ENCODE results near the gene F8.
"Not testable (repeated sequence)": the region's sequence is repeated elsewhere in the genome, so short reads cannot be mapped to it uniquely, and the experiment has no call there.

Gene F8

DNA sequence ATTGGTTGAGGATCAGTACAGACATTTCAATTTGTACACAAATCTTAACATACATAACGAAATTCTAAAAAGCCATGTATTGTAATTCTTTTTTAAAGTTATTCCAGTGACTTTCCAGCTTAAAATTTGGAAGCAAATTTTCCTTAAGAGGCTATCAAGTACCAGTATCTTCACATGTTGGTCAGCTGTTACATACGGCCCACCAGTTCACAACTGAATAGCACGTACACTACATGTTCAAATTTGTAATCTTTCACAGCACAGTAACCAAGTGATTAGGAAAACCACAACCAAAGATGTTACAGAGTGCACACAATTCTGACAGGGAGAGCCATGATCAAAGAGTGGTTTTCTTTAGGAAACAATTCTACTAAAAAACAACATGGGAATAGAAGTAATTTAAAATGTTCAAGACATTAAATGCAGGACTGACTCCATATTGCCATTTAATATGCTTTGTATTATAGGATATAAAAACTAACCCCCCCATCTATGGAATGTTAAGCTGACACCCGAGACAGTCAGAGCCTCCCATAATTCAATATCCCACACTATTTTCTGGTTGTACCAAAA, 206.1 kb downstream of the F8 start:
- not testable (repeated sequence) for DNase-seq (ENCODE audit: low read depth, low spot score)

GRCh38 chrX:154815274-154815818, 207.2 kb downstream of the F8 start:
- no peak for DNase-seq (ENCODE audit: low read depth, low spot score)

DNA sequence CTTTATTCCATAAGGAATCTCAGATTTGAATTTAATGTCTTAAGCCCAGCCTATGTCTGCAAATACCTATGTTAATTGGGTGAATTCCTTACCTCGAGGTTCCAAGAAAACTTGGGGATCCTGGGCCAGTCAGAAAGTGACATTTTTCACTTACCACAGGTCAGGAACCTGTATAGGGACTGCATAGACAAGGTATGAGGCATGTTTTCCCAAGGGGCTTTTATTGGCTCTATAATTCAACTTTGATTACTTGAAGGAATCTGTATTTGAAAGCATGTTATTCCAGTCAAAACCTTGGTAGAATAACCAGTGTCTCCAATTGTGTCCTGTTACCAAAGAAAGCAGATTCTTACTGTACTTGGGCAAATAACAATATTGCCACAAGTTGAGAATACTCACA, 208.7 kb downstream of the F8 start:
- DNase-seq (ENCODE audit: low read depth, low spot score): no peak

DNA sequence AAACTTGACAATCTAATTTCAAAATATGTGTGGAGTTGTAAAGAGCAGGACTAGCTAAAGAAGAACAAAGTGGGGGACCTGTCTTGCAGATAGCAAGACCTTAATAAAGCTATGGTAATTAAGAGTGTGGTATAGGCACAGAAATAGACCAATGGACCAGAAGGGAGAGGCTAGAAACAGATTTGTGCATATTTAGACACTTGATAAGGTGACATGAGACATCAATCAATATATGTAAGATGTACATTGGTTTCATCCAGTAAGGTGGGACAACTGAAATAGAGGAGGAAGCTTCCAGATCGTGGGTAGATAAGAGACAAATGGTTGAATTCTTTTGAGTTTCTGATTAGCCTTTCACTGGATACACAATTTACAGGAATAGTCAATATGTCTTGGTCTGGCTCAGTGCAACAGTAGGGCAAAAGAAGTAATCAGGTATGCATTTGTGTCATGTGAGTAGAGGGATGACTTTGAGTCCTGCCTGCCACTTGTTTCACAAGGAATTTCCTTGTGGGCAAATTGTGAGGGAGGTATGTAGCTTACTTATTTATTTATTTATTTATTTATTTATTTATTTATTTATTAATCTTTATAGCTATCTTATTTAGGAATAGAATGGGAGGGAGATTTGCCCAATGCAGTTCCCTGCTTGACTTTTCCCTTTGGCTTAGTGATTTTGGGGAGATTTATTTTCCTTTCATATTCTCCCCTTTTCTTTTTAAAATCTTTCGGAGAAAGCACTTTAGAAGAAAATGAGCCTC, 210.0 kb downstream of the F8 start:
- no peak for DNase-seq (ENCODE audit: low read depth, low spot score)

- DNase-seq (ENCODE audit: low read depth, low spot score): no peak
Measured at GRCh38 chrX:154809939-154810665, 212.4 kb downstream of the F8 start.

DNA sequence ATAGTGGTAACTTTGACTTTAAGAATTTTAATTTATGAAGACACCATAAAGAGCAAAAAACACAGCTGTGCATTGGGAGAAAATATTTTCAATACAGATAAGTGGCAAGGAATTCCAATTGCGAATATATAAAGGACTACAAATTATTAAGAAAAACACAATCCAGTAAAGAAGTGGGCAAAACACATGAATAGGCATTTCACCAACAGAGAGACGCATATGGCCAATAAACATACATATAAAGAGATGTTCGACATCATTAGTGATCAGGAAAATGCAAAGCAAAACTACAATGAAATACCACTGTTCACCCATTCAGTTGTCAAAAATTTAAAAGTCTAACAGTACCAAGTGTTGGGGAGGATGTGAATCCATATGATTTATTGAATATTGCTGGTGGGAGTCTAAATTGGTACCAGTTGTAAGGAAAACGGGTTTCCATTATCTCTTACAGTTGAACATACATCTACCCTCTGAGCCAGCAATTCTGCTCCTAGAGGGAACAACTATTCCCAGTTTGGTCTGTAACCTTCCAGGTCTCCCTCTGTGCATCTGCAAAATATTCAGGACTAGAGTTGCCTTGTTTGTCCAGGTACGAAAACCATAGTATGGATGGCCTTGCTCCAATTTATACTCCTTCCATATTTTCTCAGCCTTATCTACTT, 215.6 kb downstream of the F8 start:
- no peak for DNase-seq (ENCODE audit: low read depth, low spot score)

GRCh38 chrX:154805696-154806091, 216.8 kb downstream of the F8 start:
- no peak for DNase-seq (ENCODE audit: low read depth, low spot score)

DNA sequence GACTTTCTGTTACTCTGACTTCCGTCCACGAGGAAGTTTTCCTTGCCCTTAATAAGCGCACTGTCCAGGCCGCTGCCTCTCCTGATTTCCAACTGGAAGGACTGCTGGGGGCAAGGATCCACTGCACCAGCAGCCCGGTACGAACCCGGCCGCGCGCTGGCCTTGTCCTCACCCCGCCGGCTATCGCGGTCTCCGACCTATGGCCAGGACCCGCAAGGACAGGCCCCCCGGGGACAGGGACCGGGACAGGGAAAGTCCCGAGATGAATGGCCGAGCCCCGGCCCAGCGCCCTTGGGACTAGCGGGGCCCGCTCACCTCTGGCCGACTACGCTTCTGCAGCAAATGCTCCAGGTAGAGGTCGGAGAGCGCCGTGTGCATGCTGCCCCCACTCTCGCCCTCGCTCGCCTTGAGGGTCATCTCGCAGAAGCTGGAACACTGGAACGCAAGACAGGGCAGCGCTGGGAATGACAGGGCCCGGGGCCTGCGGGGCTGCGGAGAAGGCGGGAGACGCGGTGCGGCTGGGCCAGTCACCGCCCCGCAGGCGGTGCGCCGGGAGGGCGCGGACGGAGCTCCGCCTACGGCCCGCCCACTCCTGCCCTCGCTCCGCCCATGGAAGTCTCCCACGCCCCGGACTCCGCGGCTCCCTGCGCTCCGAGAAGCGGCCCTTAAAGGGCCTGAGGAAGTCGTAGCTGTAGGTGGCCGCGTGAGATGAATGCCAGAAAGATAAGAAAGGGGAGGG, 217.4 kb downstream of the F8 start, which contains the start of gene MPP1:
Gene MPP1 (minus strand): TSS at position 529 of the 739 bp plus-strand sequence. CDS start 112 bp downstream, at position 417.
- no peak for DNase-seq (ENCODE audit: low read depth, low spot score)

DNA sequence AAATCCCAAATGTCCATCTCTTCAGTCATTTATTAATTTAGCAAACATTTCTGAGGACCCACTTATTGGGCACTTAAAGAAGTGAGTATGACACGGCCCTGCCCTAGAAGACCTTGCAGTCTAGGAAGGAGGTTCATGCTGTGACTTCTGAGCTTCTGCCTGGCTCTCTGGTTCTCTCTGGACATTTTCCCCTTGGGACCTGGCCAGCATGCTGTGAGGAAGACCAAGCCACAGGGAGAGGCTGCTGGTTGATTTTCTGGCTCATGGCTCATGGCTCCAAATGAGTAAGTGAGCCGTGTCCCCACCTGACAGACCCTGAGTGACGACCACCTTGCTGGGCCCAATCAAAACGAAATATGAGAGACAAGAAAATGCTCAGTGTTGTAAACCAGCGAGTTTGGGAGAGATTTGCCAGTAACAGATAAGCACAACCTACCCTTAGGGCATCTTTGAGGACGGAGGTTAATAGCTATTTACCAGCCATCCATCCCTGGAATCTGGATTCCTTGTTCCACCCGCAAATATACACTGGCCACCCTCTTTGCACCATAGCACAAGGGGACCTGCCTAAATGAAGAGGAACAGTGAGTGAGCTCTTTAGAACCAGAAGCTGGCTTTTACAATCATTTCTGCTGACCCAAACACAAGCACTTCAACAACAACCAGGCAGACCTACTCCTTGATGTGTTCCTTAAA, 218.1 kb downstream of the F8 start:
- DNase-seq (ENCODE audit: low read depth, low spot score): no peak

DNA sequence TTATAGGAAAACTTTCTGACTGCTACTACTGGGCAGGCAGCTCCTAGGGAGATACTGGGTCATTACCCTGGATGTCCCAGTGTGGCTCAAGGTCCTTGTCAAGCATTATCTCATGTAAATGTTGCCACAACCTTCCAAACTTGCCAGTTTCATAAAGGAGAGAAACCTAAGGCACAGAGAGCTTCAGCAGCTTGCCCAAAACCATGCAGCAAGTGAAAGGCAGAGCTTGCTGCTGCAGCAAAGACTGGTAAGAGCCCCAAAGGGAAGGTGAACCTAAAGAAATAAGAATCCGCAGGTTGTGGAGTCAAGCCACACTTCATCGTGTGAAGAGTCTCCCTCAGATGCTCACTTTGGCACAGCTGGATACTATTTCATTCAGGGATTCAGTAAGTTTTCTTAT, 219.6 kb downstream of the F8 start:
- no peak for DNase-seq (ENCODE audit: low read depth, low spot score)

- no peak for DNase-seq (ENCODE audit: low read depth, low spot score)
Measured at GRCh38 chrX:154800478-154801210, 221.9 kb downstream of the F8 start.

GRCh38 chrX:154799556-154800348, 222.8 kb downstream of the F8 start:
- peak; percentile 32 for DNase-seq (ENCODE audit: low read depth, low spot score)

DNA sequence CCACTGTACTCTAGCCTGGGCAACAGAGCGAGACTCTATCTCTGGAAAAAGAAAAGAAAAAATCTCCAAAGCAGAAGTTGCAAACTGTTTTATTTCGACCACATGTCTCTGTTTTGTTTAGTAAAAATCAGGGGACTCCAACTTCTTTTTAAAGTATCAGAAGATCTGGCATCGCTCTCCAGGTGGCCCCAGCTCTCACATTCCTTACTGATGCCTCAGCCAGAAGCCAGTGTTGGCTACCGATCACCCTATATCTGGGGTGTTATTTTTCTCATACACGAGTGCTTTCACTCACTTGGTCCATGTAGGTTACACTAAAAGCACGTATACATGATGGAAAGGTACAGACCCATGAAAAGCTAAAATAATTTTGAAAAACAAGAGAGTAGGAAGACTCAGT, 225.5 kb downstream of the F8 start:
- no peak for DNase-seq (ENCODE audit: low read depth, low spot score)

DNA sequence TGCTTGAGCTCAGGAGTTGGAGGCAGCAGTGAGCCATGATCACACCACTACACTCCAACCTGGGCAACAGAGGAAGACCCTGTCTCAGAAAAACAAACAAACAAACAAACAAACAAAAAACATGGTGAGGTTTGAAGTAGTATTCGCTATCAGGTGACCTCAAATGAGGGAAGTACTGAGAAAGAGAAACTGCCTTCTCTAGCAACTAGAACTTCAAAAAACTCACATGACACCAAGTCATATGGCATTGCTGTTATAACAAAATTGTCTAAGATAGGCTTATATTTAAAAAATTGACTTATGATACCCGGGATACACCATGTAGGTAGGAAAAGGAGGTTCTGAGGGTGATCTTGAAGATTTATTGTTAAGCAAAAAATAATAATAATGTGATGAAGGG, 227.5 kb downstream of the F8 start:
- DNase-seq (ENCODE audit: low read depth, low spot score): no peak

DNA sequence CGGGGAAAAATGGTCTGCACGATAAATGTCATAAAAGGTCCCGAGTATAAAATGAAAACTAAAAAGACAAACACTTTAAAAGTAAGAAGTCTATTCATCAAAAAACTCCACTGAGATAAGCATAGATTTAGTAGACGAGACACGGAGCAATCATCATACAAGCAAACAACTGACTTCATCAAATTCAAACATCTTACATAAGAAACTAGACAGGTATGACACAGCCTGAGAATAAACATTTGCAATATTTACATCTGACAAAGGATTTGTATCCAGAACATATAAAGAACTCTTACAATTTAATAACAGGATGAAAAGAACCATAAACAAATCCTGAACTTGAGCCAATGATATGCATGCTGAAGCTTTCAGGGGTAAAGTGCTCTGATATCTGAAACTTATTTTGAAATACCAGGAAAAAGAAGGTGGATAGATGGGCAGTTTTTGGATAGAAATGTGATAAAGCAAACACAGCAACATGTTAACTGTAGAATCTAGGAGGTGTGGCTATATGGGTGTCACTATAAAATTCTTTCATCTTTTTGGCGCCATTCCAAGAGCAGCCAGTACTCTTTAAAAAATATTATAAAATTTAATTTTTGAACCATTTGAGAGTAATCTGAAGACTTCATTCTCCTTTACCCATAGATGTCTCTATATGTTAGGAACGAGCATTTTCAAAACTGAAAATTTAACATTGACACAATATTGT, 229.3 kb downstream of the F8 start:
- no peak for DNase-seq (ENCODE audit: low read depth, low spot score)

DNA sequence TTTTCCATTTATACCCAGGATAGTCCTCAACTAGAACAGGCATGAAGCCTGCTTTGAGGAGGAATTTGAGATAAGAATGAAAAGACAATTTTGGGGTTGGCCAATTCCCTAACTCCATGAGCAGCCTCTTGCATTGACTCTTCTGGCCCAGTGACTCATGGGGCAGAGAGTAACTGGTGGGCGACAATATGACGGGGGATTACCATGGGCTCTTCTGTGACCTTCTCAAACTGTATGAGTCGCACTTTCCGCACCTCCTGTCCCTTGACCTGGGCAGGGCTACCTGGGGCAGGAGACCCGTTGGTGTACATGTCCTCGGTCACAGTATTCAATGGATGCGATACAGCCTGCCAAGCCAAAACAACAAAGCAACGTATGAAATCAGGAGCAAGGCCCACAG, 230.6 kb downstream of the F8 start:
- no peak for DNase-seq (ENCODE audit: low read depth, low spot score)

GRCh38 chrX:154791467-154791866, 231.1 kb downstream of the F8 start:
- DNase-seq (ENCODE audit: low read depth, low spot score): no peak
